SK-N-MC (cell line): ENCODE data around the gene AP1S1.

ENCODE experiments used
- EZH2 ChIP-seq: fragments of 200-600 bp; sonication (generic); IDR thresholded peaks from one replicate; pipeline ENCODE4 v1.6.1; 2017; ENCODE audit warnings: antibody characterized with exemption
- FOXP2 ChIP-seq: optimal IDR thresholded peaks from 2 replicates; pipeline ENCODE3; 2011; ENCODE audit warnings: mild to moderate bottlenecking, moderate library complexity; ENCODE audit not compliant: insufficient read depth; ENCODE audit errors: extremely low read length, control extremely low read depth
- POLR2AphosphoS5 ChIP-seq: IDR thresholded peaks from 2 replicates; pipeline ENCODE4 v1.6.1; 2012; ENCODE audit warnings: mild to moderate bottlenecking, low read depth, low read length, borderline replicate concordance

- TF ChIP-seq EZH2, result no peak
- TF ChIP-seq POLR2AphosphoS5, result no peak
- no peak for TF ChIP-seq FOXP2
These were observed 52.4 kb downstream of the AP1S1 start for GRCh38 chr7:101206665-101207042.
